NB4 (cell line): ENCODE measurements around the gene NAA80.

Experiments used
- CTCF ChIP-seq: IDR thresholded peaks from one replicate; pipeline ENCODE4 v1.5.1; 2012; ENCODE audit warnings: low read depth, low read length
- MYC ChIP-seq: IDR thresholded peaks from 2 replicates; pipeline ENCODE4 v1.6.1; 2011; ENCODE audit warnings: low read depth, low read length
- POLR2A ChIP-seq: IDR thresholded peaks from 2 replicates; pipeline ENCODE4 v1.6.1; 2011; ENCODE audit warnings: mild to moderate bottlenecking; ENCODE audit not compliant: insufficient read length; ENCODE audit errors: extremely low read depth

- TF ChIP-seq CTCF (no peak), MYC (no peak), POLR2A (no peak)
These were observed 41.0 kb downstream of the NAA80 start for GRCh38 chr3:50258029-50258680.
